Panc1 (cell line): ENCODE data around the gene NDRG2. TPM values are rescaled to one million over a fixed set of nuclear protein-coding genes. Genes with fewer than 3 reads are reported as not detected.

Experiments used
- ATAC-seq: fragments of 200-7000 bp; cut with Tn5 transposase; 2 replicates; pipeline ENCODE4 v1.9.1; 2020; ENCODE audit warnings: mild to moderate bottlenecking, moderate library complexity
- BruUV-seq: library from RNA; stranded (reverse); fragments of 400-500 nt; replicated peaks from 2 replicates; lab custom pipeline; 2021; lab: Mats Ljungman, UMichigan
- CTCF ChIA-PET: fragments of 300-600 bp; sonication (Branson Sonifier 250); formaldehyde crosslinking; loops from one replicate; lab custom pipeline; 2022; ENCODE audit warnings: antibody characterized with exemption; lab: Charles Lee
- POLR2A ChIA-PET: fragments of 300-600 bp; sonication (Branson Sonifier 250); formaldehyde crosslinking; loops from one replicate; lab custom pipeline; 2022; ENCODE audit warnings: antibody characterized with exemption; lab: Charles Lee
- DNase-seq: peaks from one replicate; pipeline ENCODE4 v3.0.0-alpha.2; 2010; ENCODE audit warnings: low read depth, low spot score
- H3K27ac ChIP-seq: 2 replicates; pipeline ENCODE4 v1.5.1; 2011; ENCODE audit warnings: mild to moderate bottlenecking, low read length, inconsistent platforms
- H3K27me3 ChIP-seq: fragments of 200-500 bp; sonication (Bioruptor generic); 2 replicates; pipeline ENCODE4 v1.6.0; 2014; ENCODE audit warnings: low read length, inconsistent platforms; ENCODE audit not compliant: control insufficient read depth, insufficient read depth
- H3K36me3 ChIP-seq: fragments of 200-500 bp; sonication (Bioruptor generic); 2 replicates; pipeline ENCODE4 v1.5.1; 2014; ENCODE audit warnings: inconsistent platforms, mild to moderate bottlenecking, low read length, moderate library complexity; ENCODE audit not compliant: control insufficient read depth, insufficient read depth
- H3K4me1 ChIP-seq: 2 replicates; pipeline ENCODE4 v1.5.1; 2011; ENCODE audit warnings: inconsistent platforms, mild to moderate bottlenecking, low read length, moderate library complexity; ENCODE audit not compliant: control insufficient read depth, insufficient read depth
- H3K4me3 ChIP-seq, 2 experiments: 2 replicates each; pipeline ENCODE4 v1.5.1; 2011 to 2012; ENCODE audit warnings: low read depth in 2 of 2, low read length in 2 of 2, mild to moderate bottlenecking in 2 of 2, inconsistent platforms in 1 of 2, moderate library complexity in 1 of 2
- H3K9me3 ChIP-seq: fragments of 200-500 bp; sonication (Bioruptor generic); 2 replicates; pipeline ENCODE4 v1.5.1; 2014; ENCODE audit warnings: low read depth, mild to moderate bottlenecking, inconsistent platforms, low read length, moderate library complexity; ENCODE audit not compliant: control insufficient read depth, insufficient read depth
- POLR2AphosphoS5 ChIP-seq: IDR thresholded peaks from 2 replicates; pipeline ENCODE4 v1.6.1; 2012; ENCODE audit warnings: mild to moderate bottlenecking, low read depth, low read length, moderate library complexity
- SIN3A ChIP-seq: IDR thresholded peaks from 2 replicates; pipeline ENCODE4 v1.6.1; 2012; ENCODE audit warnings: low read depth, mild to moderate bottlenecking, low read length, moderate library complexity, borderline replicate concordance; ENCODE audit not compliant: insufficient read depth
- TCF7L2 ChIP-seq: IDR thresholded peaks from 2 replicates; pipeline ENCODE4 v1.6.1; 2011; ENCODE audit warnings: mild to moderate bottlenecking, low read depth, low read length, inconsistent platforms
- in situ Hi-C: cut with HindIII; loops from 2 replicates; pipeline ENCODE4 v1.10.0; 2016; ENCODE audit warnings: low sequenced_read_pairs, low pct_unique_long_range_greater_than_20kb
- intact Hi-C: fragments of 100-400 bp; cut with micrococcal nuclease; formaldehyde crosslinking; loops from one replicate; pipeline ENCODE4 v1.10.0; 2022; ENCODE audit not compliant: unreplicated experiment
- total RNA-seq: library from RNA; stranded (reverse); gene quantifications from one replicate; pipeline ENCODE4 v1.2.1, GENCODE V29; 2021; ENCODE audit not compliant: unreplicated experiment
- TF ChIP-seq, protein P1 (sequence below), 2 experiments: IDR thresholded peaks; 2 replicates each; pipeline ENCODE4 v1.6.1; 2011 to 2012; ENCODE audit warnings: low read depth in 2 of 2, control low read depth in 1 of 2, low read length in 1 of 2, mild to moderate bottlenecking in 1 of 2, moderate library complexity in 1 of 2; ENCODE audit not compliant: insufficient read depth in 1 of 2
- TF ChIP-seq, protein P2 (sequence below): fragments of 450-650 bp; IDR thresholded peaks from 2 replicates; pipeline ENCODE4 v1.5.1; 2017; ENCODE audit warnings: mild to moderate bottlenecking

Gene NDRG2
- total RNA-seq, 1 experiment from 2014 or later: 1.6 TPM

DNA sequence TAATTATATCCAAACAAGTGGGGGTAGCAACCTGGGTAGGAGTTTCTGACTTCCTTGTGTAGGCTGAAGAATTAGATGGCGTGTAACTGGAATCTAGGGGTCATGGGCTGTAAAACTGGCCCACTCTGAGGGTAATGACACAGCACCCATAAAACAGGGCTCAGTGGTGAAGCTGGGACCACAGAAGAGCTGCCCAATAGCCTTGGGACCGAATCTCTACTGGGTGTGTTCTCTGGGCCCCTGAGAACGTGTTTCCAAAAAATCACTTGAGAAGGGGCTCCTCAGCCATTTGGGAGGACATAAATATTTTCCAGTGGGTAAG is 36.4 kb upstream of the NDRG2 start:
- H3K9me3 ChIP-seq: no peaks in the 10 kb centered on the region
- peaks cover 2% of the 10 kb centered on the region for H3K27me3 ChIP-seq
- CTCF ChIA-PET: no interaction called here
- in situ Hi-C loops: no loop called here
- POLR2A ChIA-PET: no interaction called here
- H3K36me3 ChIP-seq: no peaks in the 10 kb centered on the region
- BruUV-seq: no TSS peak
- ATAC-seq (no peak), DNase-seq (no peak)
- H3K27ac ChIP-seq: no peak overlapping the region
- intact Hi-C loops: no loop called here
- TF ChIP-seq POLR2AphosphoS5 (no peak), SIN3A (no peak), TCF7L2 (no peak)
- TF ChIP-seq, protein P1, sequence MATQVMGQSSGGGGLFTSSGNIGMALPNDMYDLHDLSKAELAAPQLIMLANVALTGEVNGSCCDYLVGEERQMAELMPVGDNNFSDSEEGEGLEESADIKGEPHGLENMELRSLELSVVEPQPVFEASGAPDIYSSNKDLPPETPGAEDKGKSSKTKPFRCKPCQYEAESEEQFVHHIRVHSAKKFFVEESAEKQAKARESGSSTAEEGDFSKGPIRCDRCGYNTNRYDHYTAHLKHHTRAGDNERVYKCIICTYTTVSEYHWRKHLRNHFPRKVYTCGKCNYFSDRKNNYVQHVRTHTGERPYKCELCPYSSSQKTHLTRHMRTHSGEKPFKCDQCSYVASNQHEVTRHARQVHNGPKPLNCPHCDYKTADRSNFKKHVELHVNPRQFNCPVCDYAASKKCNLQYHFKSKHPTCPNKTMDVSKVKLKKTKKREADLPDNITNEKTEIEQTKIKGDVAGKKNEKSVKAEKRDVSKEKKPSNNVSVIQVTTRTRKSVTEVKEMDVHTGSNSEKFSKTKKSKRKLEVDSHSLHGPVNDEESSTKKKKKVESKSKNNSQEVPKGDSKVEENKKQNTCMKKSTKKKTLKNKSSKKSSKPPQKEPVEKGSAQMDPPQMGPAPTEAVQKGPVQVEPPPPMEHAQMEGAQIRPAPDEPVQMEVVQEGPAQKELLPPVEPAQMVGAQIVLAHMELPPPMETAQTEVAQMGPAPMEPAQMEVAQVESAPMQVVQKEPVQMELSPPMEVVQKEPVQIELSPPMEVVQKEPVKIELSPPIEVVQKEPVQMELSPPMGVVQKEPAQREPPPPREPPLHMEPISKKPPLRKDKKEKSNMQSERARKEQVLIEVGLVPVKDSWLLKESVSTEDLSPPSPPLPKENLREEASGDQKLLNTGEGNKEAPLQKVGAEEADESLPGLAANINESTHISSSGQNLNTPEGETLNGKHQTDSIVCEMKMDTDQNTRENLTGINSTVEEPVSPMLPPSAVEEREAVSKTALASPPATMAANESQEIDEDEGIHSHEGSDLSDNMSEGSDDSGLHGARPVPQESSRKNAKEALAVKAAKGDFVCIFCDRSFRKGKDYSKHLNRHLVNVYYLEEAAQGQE (IDR thresholded peaks at IDR 0.05; ENCODE audit: insufficient read depth in 1 of 2, low read depth in 2 of 2, low read length in 1 of 2): no peak
- TF ChIP-seq, protein P2, sequence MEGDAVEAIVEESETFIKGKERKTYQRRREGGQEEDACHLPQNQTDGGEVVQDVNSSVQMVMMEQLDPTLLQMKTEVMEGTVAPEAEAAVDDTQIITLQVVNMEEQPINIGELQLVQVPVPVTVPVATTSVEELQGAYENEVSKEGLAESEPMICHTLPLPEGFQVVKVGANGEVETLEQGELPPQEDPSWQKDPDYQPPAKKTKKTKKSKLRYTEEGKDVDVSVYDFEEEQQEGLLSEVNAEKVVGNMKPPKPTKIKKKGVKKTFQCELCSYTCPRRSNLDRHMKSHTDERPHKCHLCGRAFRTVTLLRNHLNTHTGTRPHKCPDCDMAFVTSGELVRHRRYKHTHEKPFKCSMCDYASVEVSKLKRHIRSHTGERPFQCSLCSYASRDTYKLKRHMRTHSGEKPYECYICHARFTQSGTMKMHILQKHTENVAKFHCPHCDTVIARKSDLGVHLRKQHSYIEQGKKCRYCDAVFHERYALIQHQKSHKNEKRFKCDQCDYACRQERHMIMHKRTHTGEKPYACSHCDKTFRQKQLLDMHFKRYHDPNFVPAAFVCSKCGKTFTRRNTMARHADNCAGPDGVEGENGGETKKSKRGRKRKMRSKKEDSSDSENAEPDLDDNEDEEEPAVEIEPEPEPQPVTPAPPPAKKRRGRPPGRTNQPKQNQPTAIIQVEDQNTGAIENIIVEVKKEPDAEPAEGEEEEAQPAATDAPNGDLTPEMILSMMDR: no peak
- no peak overlapping the region for H3K4me3 ChIP-seq
- H3K4me1 ChIP-seq: no peaks in the 10 kb centered on the region

DNA sequence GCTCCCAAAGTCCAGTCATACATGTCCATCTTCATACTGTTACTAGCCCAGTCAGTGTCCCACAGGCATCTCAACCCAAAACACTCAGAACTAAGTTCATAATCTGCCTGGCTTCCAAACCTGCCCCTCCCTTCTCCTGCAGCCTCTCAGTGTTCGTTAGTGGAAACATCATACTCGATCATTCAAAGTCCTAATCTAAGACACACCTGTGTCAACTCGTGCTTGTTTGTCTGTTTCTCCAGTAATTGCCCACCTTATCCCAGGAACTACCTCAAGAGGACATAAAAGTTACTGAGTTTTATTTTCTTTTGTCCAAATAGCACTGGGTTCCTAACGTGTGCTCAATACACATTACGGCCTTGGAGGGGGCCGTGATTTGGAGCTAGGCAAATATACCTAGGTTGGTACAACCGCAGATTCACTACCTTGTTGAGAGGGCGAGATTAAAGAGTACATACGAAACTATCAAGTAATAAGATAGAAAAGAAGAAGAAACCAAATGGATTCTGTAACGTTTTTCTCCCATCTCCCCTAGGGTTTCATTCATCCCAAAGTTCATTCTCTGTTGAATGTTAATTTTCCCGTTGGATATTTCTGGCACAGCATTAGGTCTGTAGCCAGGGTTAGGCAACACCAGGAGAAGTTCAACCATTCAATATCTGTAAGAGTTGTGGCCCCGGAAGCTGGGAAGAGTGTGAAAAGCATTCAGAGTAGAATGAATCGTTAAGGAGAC is 35.9 kb upstream of the NDRG2 start:
- ChIA-PET CTCF (no interaction called here), POLR2A (no interaction called here)
- Histone ChIP-seq H3K36me3 (no peaks in the 10 kb centered on the region), H3K27ac (no peak overlapping the region), H3K4me1 (no peaks in the 10 kb centered on the region), H3K4me3 (no peak overlapping the region), H3K27me3 (peaks cover 2% of the 10 kb centered on the region), H3K9me3 (no peaks in the 10 kb centered on the region)
- intact Hi-C loops: no loop called here
- in situ Hi-C loops: no loop called here
- DNase-seq (no peak), ATAC-seq (no peak)
- TF ChIP-seq, protein P1 (IDR thresholded peaks at IDR 0.05; ENCODE audit: insufficient read depth in 1 of 2, low read depth in 2 of 2, low read length in 1 of 2): no peak
- TF ChIP-seq SIN3A (no peak), POLR2AphosphoS5 (no peak), TCF7L2 (no peak)
- TF ChIP-seq, protein P2: no peak
- no TSS peak for BruUV-seq
